ENCODE results near the gene TMEM123.
"Not testable (repeated sequence)": the region's sequence is repeated elsewhere in the genome, so short reads cannot be mapped to it uniquely, and the experiment has no call there.

Gene TMEM123

DNA sequence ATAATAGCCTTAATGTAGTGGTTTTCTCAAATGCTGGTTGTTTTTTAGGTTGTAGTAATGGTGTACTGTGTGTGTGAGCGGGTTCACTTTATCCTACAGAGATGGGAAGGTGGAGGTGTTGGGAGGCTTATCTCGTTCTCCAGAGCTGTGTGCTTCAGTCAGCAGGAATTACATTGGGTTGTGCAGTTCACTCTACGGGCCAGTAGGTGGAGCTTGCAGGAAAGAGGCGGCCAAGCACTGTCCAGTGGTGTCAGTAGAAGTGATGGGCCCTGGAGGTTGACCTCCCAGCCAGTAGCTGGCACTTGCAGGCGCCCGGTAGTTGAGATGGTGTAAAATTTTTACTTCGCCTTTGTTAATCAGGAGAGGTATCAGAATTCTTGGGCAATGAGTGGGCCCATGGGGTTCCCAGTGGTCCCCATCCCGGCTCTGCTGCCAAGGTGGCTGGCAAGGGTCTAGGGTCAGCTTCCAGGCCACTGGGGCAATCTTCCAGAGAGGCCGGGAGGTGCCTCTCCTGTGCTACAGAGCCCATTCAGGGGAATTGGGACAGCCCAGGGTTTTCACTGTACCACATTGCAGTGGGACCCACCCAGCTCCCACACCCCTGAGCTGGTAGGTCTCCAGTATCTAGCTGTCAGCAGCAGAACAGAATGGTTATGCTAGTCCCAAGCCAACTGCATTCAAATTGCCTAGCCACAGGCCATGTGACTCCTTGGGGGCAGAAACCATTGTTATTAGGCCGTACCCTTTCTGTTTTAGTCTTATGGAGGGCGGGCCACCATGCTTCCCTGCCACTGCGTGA is 61.7 kb downstream of the TMEM123 start:
- peak; percentile 42 for DNase-seq

- DNase-seq, result no peak
Observed at GRCh38 chr11:102389253-102389652, 63.3 kb downstream of the TMEM123 start.

- DNase-seq, result no peak
Observed at GRCh38 chr11:102387043-102387781, 65.4 kb downstream of the TMEM123 start.

GRCh38 chr11:102386136-102386734 is 66.3 kb downstream of the TMEM123 start:
- DNase-seq, result no peak

GRCh38 chr11:102385085-102386007 is 67.2 kb downstream of the TMEM123 start:
- DNase-seq, result no peak

- DNase-seq, result no peak
Observed at GRCh38 chr11:102384419-102385079, 68.0 kb downstream of the TMEM123 start.

GRCh38 chr11:102383839-102384238 is 68.7 kb downstream of the TMEM123 start:
- no peak for DNase-seq

GRCh38 chr11:102382384-102382783 is 70.2 kb downstream of the TMEM123 start:
- no peak for DNase-seq

DNA sequence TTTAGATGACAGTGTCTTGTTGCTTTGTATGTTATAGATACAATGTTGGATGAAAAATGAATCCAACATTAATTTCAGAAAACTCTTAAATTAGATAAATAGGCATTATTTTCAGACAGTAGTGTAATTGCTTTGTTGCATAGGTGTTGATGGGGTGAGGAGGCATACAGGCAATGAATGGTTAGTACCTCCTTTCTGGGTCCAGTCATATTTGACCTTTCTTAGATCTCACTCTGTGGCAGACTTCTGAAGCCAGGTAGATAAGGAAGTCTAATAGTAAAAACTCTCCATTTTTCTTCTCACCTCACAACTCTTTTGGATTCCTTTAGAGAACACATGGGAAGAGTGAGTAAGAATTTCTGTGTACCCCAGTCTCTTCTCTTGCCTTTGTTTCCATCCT is 73.7 kb downstream of the TMEM123 start:
- no peak for DNase-seq

GRCh38 chr11:102377891-102378290 is 74.7 kb downstream of the TMEM123 start:
- no peak for DNase-seq

DNA sequence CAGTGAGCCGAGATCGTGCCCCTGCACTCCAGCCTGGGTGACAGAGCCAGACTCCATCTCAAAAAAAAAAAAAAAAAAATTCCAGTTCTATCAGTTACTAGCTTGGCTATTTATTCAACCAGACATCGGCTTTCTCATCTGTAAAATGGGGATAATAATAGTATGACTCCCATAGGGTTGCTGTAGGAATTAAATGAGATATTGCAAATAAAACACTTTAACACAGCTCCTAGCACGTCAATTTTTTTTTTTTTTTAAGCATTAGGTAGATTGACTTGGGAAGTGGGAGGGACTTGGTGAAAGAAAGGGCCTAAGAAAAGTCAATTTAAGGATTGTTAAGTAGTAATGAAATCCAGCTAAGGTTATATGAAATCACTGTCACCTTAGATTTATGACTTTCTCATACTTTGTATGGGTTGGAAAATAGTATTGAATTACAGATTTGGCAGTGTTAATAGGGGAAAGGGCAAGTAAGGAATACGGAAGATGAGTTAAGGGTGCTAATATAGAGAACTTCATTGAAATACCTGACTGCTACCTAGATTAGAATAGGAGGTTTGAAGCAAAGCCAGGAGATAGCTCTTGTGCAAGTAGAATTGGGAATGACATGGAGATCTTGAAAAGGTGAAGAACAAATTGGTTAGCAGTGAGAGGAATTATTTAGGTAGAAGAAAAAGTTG is 76.7 kb downstream of the TMEM123 start:
- DNase-seq, result no peak

DNA sequence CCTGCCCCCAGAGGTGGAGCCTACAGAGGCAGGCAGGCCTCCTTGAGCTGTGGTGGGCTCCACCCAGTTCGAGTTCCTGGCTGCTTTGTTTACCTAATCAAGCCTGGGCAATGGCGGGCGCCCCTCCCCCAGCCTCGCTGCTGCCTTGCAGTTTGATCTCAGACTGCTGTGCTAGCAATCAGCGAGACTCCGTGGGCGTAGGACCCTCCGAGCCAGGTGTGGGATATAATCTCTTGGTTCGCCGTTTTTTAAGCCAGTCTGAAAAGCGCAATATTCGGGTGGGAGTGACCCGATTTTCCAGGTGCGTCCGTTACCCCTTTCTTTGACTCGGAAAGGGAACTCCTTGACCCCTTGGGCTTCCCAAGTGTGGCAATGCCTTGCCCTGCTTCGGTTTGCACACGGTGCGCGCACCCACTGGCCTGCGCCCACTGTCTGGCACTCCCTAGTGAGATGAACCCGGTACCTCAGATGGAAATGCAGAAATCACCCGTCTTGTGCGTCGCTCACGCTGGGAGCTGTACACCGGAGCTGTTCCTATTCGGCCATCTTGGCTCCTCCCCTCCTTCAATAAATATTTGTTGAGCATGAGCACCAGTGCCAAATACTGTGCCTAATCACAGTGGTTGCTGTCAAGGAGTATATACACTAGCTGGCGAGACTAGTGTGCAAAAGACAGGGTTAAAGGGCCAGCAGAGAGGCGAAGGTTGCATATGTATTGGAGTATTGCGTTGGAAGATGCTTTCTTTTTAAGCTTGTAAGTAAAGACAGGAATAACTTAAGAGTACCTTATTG is 77.7 kb downstream of the TMEM123 start:
- not testable (repeated sequence) for DNase-seq

- no peak for DNase-seq
Observed at GRCh38 chr11:102368472-102368871, 84.1 kb downstream of the TMEM123 start.

DNA sequence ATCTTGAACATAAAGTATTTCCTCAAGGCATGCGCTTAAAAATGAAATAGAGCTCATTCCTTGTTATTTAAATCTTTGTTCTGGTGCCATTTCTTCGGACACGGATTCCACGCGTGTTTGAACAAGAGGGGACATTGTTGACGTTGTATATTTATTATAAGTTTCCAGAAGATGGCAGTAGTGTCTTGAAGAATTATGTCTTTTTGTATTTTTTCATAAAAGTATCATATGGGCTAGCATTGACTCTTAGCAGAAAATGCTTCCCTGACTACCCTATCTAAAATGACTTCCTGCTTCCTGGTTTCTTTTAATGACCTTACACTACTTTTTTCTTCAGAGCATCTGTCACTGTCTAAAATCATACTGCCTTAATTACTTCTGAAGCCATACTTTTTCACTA is 85.2 kb downstream of the TMEM123 start:
- no peak for DNase-seq

DNA sequence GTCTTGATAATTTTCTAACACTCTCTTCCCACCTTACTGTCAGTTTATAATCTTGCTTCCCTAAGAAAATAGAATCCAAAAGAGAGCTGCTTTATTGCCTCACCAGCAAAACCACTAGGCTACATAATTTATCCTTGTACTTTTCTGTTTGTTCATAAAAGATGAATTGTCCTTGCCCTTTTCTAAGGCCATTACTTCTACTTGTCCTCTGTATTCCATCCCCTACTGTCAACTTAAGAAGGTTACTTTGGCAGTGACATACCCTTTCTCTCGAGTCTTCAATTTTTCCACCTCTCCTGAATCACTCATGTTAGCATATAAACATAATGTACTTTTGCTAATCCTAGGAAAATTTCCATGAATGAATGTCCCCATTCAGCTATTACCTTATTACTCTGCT is 87.6 kb downstream of the TMEM123 start:
- no peak for DNase-seq

DNA sequence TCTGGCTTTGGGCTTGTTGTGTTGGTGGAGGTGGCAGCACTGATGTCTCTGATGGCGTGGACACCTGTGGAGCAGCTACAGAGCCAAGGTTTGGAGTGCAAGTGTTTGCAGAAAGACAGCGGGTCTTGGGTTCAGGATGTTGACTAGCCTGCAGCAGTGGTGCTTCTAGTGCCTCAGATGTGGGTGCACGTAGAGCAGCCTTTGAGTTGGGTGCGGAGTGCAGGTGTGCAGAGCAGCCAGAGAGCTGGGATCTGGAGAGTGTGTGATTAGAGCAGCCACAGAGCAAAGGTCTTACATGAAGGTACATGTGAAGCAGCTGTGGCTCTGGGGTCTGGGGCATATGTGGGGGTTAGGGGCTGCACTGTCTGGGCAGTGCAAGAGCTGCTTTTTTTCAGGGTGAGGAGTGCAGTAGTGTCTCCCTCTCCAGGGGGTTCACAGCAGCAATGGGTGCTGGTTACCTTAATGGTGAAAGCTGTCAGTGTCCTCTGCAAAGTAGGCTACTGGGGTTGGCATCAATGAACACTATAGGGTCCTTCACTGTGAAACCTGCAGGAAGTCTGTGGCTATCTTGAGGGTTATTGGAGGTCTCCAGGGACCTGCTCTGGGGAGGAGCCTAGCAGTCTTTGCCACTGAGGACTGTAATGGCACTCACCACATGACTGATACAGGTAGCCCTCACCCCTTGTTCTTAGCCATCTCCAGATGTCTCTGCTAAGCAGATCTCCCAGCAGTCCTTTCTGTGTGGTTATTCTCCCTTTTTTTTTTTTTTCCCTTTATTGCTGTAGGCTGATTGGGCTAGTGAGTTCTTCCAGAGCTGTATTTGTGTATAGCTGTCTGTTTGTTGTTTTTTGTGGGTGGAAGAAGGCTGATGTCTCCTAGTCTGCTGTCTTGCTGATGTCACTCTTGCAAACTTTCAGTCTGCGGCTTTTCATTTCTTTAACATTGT is 91.2 kb downstream of the TMEM123 start:
- DNase-seq, result no peak

DNA sequence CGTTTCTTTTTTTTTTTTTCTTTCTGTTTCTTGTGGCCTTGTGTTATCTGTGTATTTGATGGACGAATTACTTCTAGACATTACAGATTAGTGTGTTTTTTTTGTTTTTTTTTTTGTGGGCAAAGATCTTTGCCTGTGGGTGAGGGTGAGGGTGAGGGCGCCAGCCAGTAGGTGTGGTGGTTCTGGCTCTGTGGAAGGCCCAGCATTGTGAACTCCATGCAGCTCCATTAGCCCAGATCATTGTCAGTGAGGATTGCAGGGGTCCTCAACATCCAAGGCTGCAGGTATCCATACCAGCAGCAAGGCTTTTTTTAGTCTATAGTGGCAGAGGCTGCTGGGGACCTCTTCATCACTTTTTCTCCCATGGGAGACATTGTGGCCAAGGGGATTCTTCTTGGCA is 91.9 kb downstream of the TMEM123 start:
- DNase-seq, result no peak

- no peak for DNase-seq
Observed at GRCh38 chr11:102359372-102359771, 93.2 kb downstream of the TMEM123 start.

DNA sequence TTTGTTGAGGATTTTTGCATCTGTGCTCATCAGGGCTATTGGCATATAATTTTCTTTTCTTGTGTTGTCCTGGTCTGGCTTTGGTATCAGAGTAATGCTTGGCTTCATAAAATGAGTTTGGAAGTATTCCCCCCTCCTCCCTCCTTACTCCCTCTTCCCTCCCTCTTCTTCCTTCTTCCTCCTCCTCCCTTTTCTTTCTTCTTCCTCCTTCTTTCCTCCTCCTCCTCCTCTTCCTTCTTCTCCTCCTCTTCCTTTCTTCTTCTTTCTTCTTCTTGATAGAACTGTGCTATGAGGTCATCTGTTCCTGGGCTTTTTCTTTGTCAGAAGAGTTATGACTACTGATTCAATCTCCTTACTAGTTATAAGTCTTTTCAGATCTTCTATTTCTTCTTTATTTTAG is 95.4 kb downstream of the TMEM123 start:
- DNase-seq, result no peak

Data from femur (tissue), 1 donor.